SK-N-SH treated with all-trans-retinoic acid at 6 μM for 48 hours (cell line): ENCODE data around the gene CLIC1.
A peak's percentile ranks its signal among the peaks of the same experiment; 100 is the strongest.

Source experiments
- ATAC-seq: fragments of 200-7000 bp; cut with Tn5 transposase; 3 replicates; pipeline ENCODE4 v1.9.1; 2020; ENCODE audit warnings: mild to moderate bottlenecking, moderate library complexity
- ARNTL ChIP-seq: fragments of 450-650 bp; formaldehyde crosslinking; IDR thresholded peaks from 2 replicates; pipeline ENCODE4 v1.5.0; 2020; ENCODE audit warnings: low read depth, mild to moderate bottlenecking, moderate library complexity, borderline replicate concordance
- BACH2 ChIP-seq: fragments of 250-450 bp; sonication (Bioruptor Pico); IDR thresholded peaks from 2 replicates; pipeline ENCODE4 v1.9.0; 2021; ENCODE audit warnings: mild to moderate bottlenecking, borderline replicate concordance
- CSDC2 ChIP-seq: fragments of 250-450 bp; sonication (Bioruptor Pico); IDR thresholded peaks from 2 replicates; pipeline ENCODE4 v1.5.0; 2020; ENCODE audit warnings: mild to moderate bottlenecking, moderate library complexity
- ESRRG ChIP-seq: fragments of 250-450 bp; sonication (Bioruptor Pico); IDR thresholded peaks from 2 replicates; pipeline ENCODE4 v1.6.1; 2021; ENCODE audit warnings: mild to moderate bottlenecking
- GLIS3 ChIP-seq: fragments of 250-450 bp; sonication (Bioruptor Pico); IDR thresholded peaks from 2 replicates; pipeline ENCODE4 v1.5.0; 2020; ENCODE audit warnings: mild to moderate bottlenecking, moderate library complexity
- ISL1 ChIP-seq: fragments of 250-450 bp; sonication (Bioruptor Pico); IDR thresholded peaks from 2 replicates; pipeline ENCODE4 v2.1.2; 2022; ENCODE audit warnings: mild to moderate bottlenecking, moderate library complexity
- OSR1 ChIP-seq: fragments of 250-450 bp; sonication (Bioruptor Pico); IDR thresholded peaks from 2 replicates; pipeline ENCODE4 v1.8.0; 2022; ENCODE audit warnings: moderate library complexity, mild to moderate bottlenecking, inconsistent platforms
- PPARA ChIP-seq: fragments of 250-450 bp; sonication (Bioruptor Pico); IDR thresholded peaks from 2 replicates; pipeline ENCODE4 v1.5.0; 2020; ENCODE audit warnings: mild to moderate bottlenecking, borderline replicate concordance
- RARB ChIP-seq: fragments of 250-450 bp; sonication (Bioruptor Pico); IDR thresholded peaks from 2 replicates; pipeline ENCODE4 v1.8.0; 2021; ENCODE audit warnings: mild to moderate bottlenecking, moderate library complexity
- SNAI2 ChIP-seq: fragments of 250-450 bp; sonication (Bioruptor Pico); IDR thresholded peaks from 2 replicates; pipeline ENCODE4 v1.5.0; 2020; ENCODE audit warnings: mild to moderate bottlenecking, moderate library complexity
- TCF4 ChIP-seq: fragments of 250-450 bp; sonication (Bioruptor Pico); IDR thresholded peaks from 2 replicates; pipeline ENCODE4 v1.8.0; 2021; ENCODE audit warnings: mild to moderate bottlenecking, moderate library complexity, borderline replicate concordance
- TOX ChIP-seq: fragments of 250-450 bp; sonication (Bioruptor Pico); IDR thresholded peaks from 2 replicates; pipeline ENCODE4 v1.8.0; 2021; ENCODE audit warnings: mild to moderate bottlenecking, moderate library complexity, borderline replicate concordance
- ZC3H10 ChIP-seq: fragments of 250-450 bp; sonication (Bioruptor Pico); IDR thresholded peaks from 2 replicates; pipeline ENCODE4 v1.5.1; 2021; ENCODE audit warnings: mild to moderate bottlenecking, moderate library complexity
- ZFP3 ChIP-seq: fragments of 250-450 bp; sonication (Bioruptor Pico); IDR thresholded peaks from 2 replicates; pipeline ENCODE4 v1.5.0; 2020; ENCODE audit warnings: mild to moderate bottlenecking, moderate library complexity
- ZFP30 ChIP-seq: fragments of 450-650 bp; formaldehyde crosslinking; IDR thresholded peaks from 2 replicates; pipeline ENCODE4 v1.5.0; 2022; ENCODE audit warnings: mild to moderate bottlenecking, moderate library complexity
- ZNF565 ChIP-seq: fragments of 450-650 bp; formaldehyde crosslinking; conservative IDR thresholded peaks from 2 replicates; pipeline ENCODE4 v1.5.0; 2020; ENCODE audit warnings: low read depth, mild to moderate bottlenecking, moderate library complexity
- ZNF70 ChIP-seq: fragments of 450-650 bp; formaldehyde crosslinking; IDR thresholded peaks from 2 replicates; pipeline ENCODE4 v1.5.0; 2020; ENCODE audit warnings: mild to moderate bottlenecking, moderate library complexity
- ZNF8 ChIP-seq: fragments of 450-650 bp; formaldehyde crosslinking; IDR thresholded peaks from 2 replicates; pipeline ENCODE4 v1.5.0; 2020; ENCODE audit warnings: mild to moderate bottlenecking, moderate library complexity
- TF ChIP-seq, protein P1 (sequence below): fragments of 250-450 bp; sonication (Bioruptor Pico); IDR thresholded peaks from 2 replicates; pipeline ENCODE4 v1.5.1; 2020; ENCODE audit warnings: low read depth, mild to moderate bottlenecking, moderate library complexity
- TF ChIP-seq, protein P2 (sequence below): fragments of 250-450 bp; sonication (Bioruptor Pico); IDR thresholded peaks from 2 replicates; pipeline ENCODE4 v1.5.1; 2021; ENCODE audit warnings: mild to moderate bottlenecking, moderate library complexity
- TF ChIP-seq, protein P3 (sequence below): fragments of 250-450 bp; sonication (Bioruptor Pico); IDR thresholded peaks from 2 replicates; pipeline ENCODE4 v1.8.0; 2021; ENCODE audit warnings: low read depth, mild to moderate bottlenecking, moderate library complexity, borderline replicate concordance
- TF ChIP-seq, protein P4 (sequence below): fragments of 250-450 bp; sonication (Bioruptor Pico); IDR thresholded peaks from 2 replicates; pipeline ENCODE4 v1.8.0; 2020; ENCODE audit warnings: mild to moderate bottlenecking, moderate library complexity, borderline replicate concordance

CLIC1 gene

DNA sequence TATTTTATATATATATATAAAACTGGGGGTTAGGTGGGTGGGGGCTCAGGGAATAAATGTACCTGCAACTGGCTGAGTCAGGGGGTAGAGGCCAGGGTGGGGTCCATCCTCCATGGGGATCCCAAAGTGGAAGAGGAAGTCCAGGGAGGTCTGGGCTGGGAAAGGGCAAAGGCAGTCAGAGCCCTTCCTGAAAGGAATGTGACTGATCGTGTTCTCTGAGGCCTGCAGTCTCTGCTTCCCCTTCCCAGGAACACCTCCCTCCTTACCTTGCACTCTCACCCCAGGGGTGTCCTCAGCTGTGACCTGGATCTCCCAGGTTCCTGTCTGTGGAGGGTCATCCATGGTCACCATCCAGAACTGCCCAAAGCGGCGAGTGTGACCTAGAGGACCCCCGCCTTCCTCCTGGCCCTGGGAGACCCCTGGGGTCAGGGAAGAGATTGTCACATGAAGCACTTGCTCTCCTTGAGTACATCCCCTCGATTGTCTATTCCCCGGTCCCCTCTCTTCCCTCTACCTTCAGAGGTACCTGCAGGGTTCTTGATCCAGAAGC lies 30.8 kb upstream of the CLIC1 start:
- ATAC-seq: no peak
- no peak for TF ChIP-seq GLIS3 (CRISPR knock-in tag)
- TF ChIP-seq, protein P1, sequence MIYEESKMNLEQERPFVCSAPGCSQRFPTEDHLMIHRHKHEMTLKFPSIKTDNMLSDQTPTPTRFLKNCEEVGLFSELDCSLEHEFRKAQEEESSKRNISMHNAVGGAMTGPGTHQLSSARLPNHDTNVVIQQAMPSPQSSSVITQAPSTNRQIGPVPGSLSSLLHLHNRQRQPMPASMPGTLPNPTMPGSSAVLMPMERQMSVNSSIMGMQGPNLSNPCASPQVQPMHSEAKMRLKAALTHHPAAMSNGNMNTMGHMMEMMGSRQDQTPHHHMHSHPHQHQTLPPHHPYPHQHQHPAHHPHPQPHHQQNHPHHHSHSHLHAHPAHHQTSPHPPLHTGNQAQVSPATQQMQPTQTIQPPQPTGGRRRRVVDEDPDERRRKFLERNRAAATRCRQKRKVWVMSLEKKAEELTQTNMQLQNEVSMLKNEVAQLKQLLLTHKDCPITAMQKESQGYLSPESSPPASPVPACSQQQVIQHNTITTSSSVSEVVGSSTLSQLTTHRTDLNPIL (CRISPR knock-in tag): no peak
- no peak for TF ChIP-seq ZNF8 (CRISPR knock-in tag)
- no peak for TF ChIP-seq CSDC2 (CRISPR knock-in tag)
- TF ChIP-seq PPARA (CRISPR knock-in tag): no peak
- no peak for TF ChIP-seq ZC3H10 (CRISPR knock-in tag)
- TF ChIP-seq, protein P2, sequence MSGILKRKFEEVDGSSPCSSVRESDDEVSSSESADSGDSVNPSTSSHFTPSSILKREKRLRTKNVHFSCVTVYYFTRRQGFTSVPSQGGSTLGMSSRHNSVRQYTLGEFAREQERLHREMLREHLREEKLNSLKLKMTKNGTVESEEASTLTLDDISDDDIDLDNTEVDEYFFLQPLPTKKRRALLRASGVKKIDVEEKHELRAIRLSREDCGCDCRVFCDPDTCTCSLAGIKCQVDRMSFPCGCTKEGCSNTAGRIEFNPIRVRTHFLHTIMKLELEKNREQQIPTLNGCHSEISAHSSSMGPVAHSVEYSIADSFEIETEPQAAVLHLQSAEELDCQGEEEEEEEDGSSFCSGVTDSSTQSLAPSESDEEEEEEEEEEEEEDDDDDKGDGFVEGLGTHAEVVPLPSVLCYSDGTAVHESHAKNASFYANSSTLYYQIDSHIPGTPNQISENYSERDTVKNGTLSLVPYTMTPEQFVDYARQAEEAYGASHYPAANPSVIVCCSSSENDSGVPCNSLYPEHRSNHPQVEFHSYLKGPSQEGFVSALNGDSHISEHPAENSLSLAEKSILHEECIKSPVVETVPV (CRISPR knock-in tag): no peak
- TF ChIP-seq RARB (CRISPR knock-in tag): no peak
- TF ChIP-seq SNAI2 (CRISPR knock-in tag): no peak
- TF ChIP-seq ESRRG (CRISPR knock-in tag): no peak
- TF ChIP-seq, protein P3, sequence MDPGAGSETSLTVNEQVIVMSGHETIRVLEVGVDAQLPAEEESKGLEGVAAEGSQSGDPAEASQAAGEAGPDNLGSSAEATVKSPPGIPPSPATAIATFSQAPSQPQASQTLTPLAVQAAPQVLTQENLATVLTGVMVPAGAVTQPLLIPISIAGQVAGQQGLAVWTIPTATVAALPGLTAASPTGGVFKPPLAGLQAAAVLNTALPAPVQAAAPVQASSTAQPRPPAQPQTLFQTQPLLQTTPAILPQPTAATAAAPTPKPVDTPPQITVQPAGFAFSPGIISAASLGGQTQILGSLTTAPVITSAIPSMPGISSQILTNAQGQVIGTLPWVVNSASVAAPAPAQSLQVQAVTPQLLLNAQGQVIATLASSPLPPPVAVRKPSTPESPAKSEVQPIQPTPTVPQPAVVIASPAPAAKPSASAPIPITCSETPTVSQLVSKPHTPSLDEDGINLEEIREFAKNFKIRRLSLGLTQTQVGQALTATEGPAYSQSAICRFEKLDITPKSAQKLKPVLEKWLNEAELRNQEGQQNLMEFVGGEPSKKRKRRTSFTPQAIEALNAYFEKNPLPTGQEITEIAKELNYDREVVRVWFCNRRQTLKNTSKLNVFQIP (CRISPR knock-in tag): no peak

DNA sequence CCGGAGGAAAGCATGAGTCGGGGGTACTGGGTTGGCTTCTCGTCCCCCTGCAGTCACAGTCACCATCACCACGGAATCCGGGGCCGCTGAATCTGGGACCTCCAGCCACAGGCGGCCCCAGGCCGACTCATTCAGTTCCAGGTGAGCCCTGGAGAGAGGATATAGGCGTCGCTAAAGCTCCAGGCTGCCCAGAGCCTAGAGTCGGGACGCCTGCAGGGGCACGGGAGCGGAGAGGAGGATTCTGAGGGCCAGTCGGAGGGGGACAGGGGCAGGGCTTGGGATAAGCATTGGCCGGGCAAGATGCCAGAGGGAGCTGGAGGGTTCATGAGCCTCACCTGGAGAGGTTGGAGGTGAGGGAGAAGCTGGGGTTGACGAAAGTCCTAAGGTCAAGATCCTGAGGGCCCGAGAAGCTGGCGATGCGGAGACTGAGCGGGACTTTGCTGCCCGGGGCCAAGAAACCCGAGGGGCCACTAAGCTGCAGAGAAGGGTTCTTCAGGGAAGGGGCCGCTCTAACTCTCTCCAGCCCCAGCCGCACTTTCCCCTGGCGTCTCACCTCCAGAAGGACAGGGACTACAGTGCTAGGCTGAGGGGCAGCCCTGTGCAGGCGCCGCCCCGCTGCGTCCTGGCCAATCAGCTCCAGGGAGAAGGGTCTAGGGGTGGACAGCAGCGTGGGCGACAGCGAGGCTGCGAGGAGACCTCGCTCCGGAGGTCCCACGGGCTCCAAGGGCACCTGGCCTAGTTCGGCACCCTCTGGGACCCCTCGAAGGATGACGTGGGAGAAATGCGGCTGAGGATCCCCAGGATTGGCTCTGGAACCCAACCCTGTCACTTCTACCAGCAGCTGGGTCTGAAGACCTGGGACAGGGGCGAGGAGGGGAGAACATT lies 29.8 kb upstream of the CLIC1 start:
- TF ChIP-seq, protein P2 (CRISPR knock-in tag): no peak
- no peak for TF ChIP-seq BACH2 (CRISPR knock-in tag)
- TF ChIP-seq ESRRG (CRISPR knock-in tag): no peak
- TF ChIP-seq ZNF70 (CRISPR knock-in tag): no peak
- no peak for TF ChIP-seq ZC3H10 (CRISPR knock-in tag)
- no peak for TF ChIP-seq GLIS3 (CRISPR knock-in tag)
- no peak for TF ChIP-seq RARB (CRISPR knock-in tag)
- no peak for TF ChIP-seq ZFP3 (CRISPR knock-in tag)
- TF ChIP-seq CSDC2 (CRISPR knock-in tag): no peak
- TF ChIP-seq ARNTL (CRISPR knock-in tag): no peak
- peak; percentile 81 for ATAC-seq

DNA sequence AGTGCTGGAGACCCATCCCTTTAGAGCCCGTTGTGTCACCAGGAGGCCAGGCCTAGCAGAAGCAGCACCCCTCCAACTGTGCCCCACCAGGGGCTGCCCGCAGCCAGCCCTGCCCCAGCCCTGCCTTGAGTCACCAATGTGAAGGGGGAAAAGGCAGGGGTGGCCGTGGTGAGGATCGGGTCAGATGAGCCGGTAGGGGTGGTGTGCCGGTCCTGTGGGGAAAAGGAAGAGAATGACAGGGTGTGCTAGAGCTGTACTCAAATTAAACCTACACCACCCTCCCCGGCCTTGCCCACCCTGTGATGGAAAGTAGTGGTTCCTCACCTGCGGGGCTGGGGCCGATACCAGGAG lies 29.2 kb upstream of the CLIC1 start:
- TF ChIP-seq CSDC2 (CRISPR knock-in tag): no peak
- no peak for TF ChIP-seq TOX (CRISPR knock-in tag)
- TF ChIP-seq ARNTL (CRISPR knock-in tag): no peak
- no peak for TF ChIP-seq TCF4 (CRISPR knock-in tag)
- no peak for TF ChIP-seq PPARA (CRISPR knock-in tag)
- TF ChIP-seq, protein P3 (CRISPR knock-in tag): no peak
- TF ChIP-seq ZC3H10 (CRISPR knock-in tag): no peak
- no peak for TF ChIP-seq ZNF565 (CRISPR knock-in tag)
- TF ChIP-seq SNAI2 (CRISPR knock-in tag): no peak
- no peak for TF ChIP-seq ZFP30 (CRISPR knock-in tag)
- no peak for TF ChIP-seq ISL1 (CRISPR knock-in tag)
- TF ChIP-seq ZFP3 (CRISPR knock-in tag): no peak
- TF ChIP-seq, protein P4, sequence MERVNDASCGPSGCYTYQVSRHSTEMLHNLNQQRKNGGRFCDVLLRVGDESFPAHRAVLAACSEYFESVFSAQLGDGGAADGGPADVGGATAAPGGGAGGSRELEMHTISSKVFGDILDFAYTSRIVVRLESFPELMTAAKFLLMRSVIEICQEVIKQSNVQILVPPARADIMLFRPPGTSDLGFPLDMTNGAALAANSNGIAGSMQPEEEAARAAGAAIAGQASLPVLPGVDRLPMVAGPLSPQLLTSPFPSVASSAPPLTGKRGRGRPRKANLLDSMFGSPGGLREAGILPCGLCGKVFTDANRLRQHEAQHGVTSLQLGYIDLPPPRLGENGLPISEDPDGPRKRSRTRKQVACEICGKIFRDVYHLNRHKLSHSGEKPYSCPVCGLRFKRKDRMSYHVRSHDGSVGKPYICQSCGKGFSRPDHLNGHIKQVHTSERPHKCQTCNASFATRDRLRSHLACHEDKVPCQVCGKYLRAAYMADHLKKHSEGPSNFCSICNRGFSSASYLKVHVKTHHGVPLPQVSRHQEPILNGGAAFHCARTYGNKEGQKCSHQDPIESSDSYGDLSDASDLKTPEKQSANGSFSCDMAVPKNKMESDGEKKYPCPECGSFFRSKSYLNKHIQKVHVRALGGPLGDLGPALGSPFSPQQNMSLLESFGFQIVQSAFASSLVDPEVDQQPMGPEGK: no peak
- TF ChIP-seq RARB (CRISPR knock-in tag): no peak
- TF ChIP-seq, protein P1 (CRISPR knock-in tag): no peak
- TF ChIP-seq OSR1 (CRISPR knock-in tag): no peak
- TF ChIP-seq ZNF70 (CRISPR knock-in tag): no peak
- TF ChIP-seq ESRRG (CRISPR knock-in tag): no peak
- no peak for TF ChIP-seq BACH2 (CRISPR knock-in tag)
- TF ChIP-seq, protein P2 (CRISPR knock-in tag): no peak
- ATAC-seq: no peak
